Neuronal stem cell (in vitro differentiated cells): Measurements from ENCODE around the gene KCNQ1.

Source experiments
- DNase-seq: peaks from one replicate; pipeline ENCODE4 v3.0.0-alpha.2; 2013; ENCODE audit warnings: low spot score
- H2AFZ ChIP-seq: one replicate; pipeline ENCODE4 v1.6.1; 2013; ENCODE audit warnings: mild to moderate bottlenecking, low read length, inconsistent platforms
- H2AK5ac ChIP-seq: 2 replicates; pipeline ENCODE4 v1.6.1; 2013; ENCODE audit warnings: low read depth, mild to moderate bottlenecking, inconsistent platforms, low read length, moderate library complexity, mixed read lengths
- H2BK120ac ChIP-seq: 2 replicates; pipeline ENCODE4 v1.6.1; 2013; ENCODE audit warnings: low read depth, mild to moderate bottlenecking, inconsistent platforms, low read length, moderate library complexity, mixed read lengths
- H2BK12ac ChIP-seq: one replicate; pipeline ENCODE4 v1.6.1; 2013; ENCODE audit warnings: low read length, inconsistent platforms
- H2BK15ac ChIP-seq: 2 replicates; pipeline ENCODE4 v1.6.1; 2013; ENCODE audit warnings: mild to moderate bottlenecking, low read length, inconsistent platforms, mixed read lengths
- H2BK5ac ChIP-seq: one replicate; pipeline ENCODE4 v1.6.1; 2013; ENCODE audit warnings: inconsistent platforms, mild to moderate bottlenecking, low read length, moderate library complexity
- H3K14ac ChIP-seq: one replicate; pipeline ENCODE4 v1.6.1; 2013; ENCODE audit warnings: low read length, inconsistent platforms
- H3K18ac ChIP-seq: 2 replicates; pipeline ENCODE4 v1.6.1; 2013; ENCODE audit warnings: low read length, inconsistent platforms
- H3K23ac ChIP-seq: 2 replicates; pipeline ENCODE4 v1.6.1; 2013; ENCODE audit warnings: low read depth, mild to moderate bottlenecking, mixed read lengths, low read length, inconsistent platforms; ENCODE audit not compliant: poor library complexity
- H3K27ac ChIP-seq: replicated peaks from 3 replicates; pipeline ENCODE4 v1.5.1; 2013; ENCODE audit warnings: low read length, inconsistent platforms
- H3K27me3 ChIP-seq, 3 experiments: 2 replicates each; pipeline ENCODE4 v1.6.1; 2013; ENCODE audit warnings: low read length in 3 of 3, mild to moderate bottlenecking in 2 of 3, inconsistent platforms in 1 of 3, low read depth in 1 of 3, mixed read lengths in 1 of 3, moderate library complexity in 1 of 3; ENCODE audit not compliant: control insufficient read depth in 3 of 3, insufficient read depth in 3 of 3
- H3K36me3 ChIP-seq, 2 donors: replicated peaks in 1 of 2; 2 replicates each; pipeline ENCODE4 v1.6.1; 2013; ENCODE audit warnings: low read length in 2 of 2; ENCODE audit not compliant: control insufficient read depth in 2 of 2, insufficient read depth in 2 of 2
- H3K4ac ChIP-seq: 2 replicates; pipeline ENCODE4 v1.6.1; 2013; ENCODE audit warnings: inconsistent platforms, mild to moderate bottlenecking, low read length, moderate library complexity
- H3K4me1 ChIP-seq, 2 donors: 1 replicate in 1 of 2; 2 replicates in 1 of 2; pipeline ENCODE4 v1.6.1; 2013; ENCODE audit warnings: low read length in 2 of 2, low read depth in 1 of 2; ENCODE audit not compliant: control insufficient read depth in 2 of 2, insufficient read depth in 1 of 2
- H3K4me2 ChIP-seq: one replicate; pipeline ENCODE4 v1.6.1; 2013; ENCODE audit warnings: mild to moderate bottlenecking, low read length, inconsistent platforms; ENCODE audit not compliant: insufficient read depth, poor library complexity, severe bottlenecking
- H3K4me3 ChIP-seq, 2 donors: 2 replicates each; pipeline ENCODE4 v1.5.1; 2013; ENCODE audit warnings: low read length in 2 of 2, mild to moderate bottlenecking in 2 of 2, inconsistent platforms in 1 of 2, moderate library complexity in 1 of 2
- H3K79me1 ChIP-seq: one replicate; pipeline ENCODE4 v1.6.1; 2013; ENCODE audit warnings: low read depth, mild to moderate bottlenecking, inconsistent platforms, low read length, moderate library complexity
- H3K9ac ChIP-seq: one replicate; pipeline ENCODE4 v1.6.1; 2013; ENCODE audit warnings: mild to moderate bottlenecking, low read depth, low read length, inconsistent platforms; ENCODE audit not compliant: poor library complexity
- H3K9me3 ChIP-seq, 2 donors: replicated peaks in 1 of 2; 2 replicates each; pipeline versions ENCODE3 to v1.6.1; 2013; ENCODE audit warnings: low read length in 2 of 2, mild to moderate bottlenecking in 2 of 2, inconsistent platforms in 1 of 2, low read depth in 1 of 2, mixed read lengths in 1 of 2, moderate library complexity in 1 of 2; ENCODE audit not compliant: control insufficient read depth in 2 of 2, insufficient read depth in 1 of 2
- H4K8ac ChIP-seq: one replicate; pipeline ENCODE4 v1.6.1; 2013; ENCODE audit warnings: low read depth, mild to moderate bottlenecking, inconsistent platforms, low read length, moderate library complexity
- H4K91ac ChIP-seq: one replicate; pipeline ENCODE4 v1.6.1; 2013; ENCODE audit warnings: low read length, low read depth, mild to moderate bottlenecking, inconsistent platforms; ENCODE audit not compliant: poor library complexity
- WGBS, 2 donors: extraction: QIAGEN DNeasy Blood & Tissue Kit; methylation state at CpG; one replicate each; pipeline ENCODE4 v1.1.7; 2013; ENCODE audit warnings: missing lambda C conversion rate in 2 of 2, mixed read lengths in 1 of 2; ENCODE audit not compliant: insufficient read length in 2 of 2, insufficient replicate concordance in 1 of 2; ENCODE audit errors: extremely low coverage in 2 of 2; 5-methylcytosine and 5-hydroxymethylcytosine counted together

Gene KCNQ1

DNA sequence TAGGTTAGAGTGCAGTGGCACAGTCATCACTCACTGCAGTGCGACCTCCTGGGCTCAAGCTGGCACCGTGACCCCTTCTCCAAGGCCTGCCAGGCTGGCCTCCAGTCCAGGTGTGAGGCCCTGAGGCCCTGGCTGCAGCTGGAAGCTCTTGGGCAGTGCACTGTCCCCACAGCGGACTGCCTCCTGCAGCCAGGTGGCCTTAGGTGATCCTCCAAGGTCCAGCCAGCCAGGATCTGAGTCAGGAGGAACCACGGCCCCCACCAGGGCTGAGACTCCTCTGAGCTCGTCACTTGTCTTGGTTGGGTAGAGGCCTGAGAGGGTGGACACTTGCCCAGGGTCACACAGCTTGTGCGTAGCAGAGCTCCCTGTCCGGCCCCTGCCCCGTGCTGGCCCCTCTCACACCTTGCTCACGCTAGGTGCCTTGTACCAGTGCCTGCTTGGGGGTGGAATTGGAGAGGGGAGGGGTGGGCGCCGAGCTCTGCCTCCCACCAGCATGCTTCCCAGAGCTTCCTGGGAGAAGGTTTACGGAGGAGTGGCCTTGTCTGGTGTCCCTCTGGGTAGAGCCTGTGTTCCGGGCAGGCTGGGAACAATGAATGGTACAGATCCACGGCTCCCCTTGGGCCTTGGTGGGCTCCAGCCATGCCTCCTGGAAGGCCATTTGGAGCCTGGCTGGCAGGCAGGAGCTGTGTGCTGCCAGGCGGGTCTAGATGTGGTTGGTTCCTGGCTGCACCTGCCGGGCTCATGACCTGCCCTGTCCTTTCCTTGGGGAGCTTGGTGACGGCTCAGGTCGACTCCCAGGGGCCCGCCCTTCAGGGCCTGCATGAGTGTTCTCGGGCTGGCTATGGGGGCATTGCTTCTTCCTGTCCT lies 20.6 kb downstream of the KCNQ1 start:
- DNase-seq, result no peak
- Histone ChIP-seq H2AFZ (no peak overlapping the region), H3K14ac (peak overlapping the region; percentile 44), H2AK5ac (peak overlapping the region; percentile 4), H2BK120ac (no peak overlapping the region), H3K23ac (peak overlapping the region; percentile 40), H3K4me3 (no peak overlapping the region), H3K27ac (no peak overlapping the region), H3K36me3 (no peaks in the 10 kb centered on the region), H2BK12ac (no peak overlapping the region), H3K4ac (no peak overlapping the region), H3K9me3 (no peaks in the 10 kb centered on the region), H2BK5ac (peak overlapping the region; percentile 75), H2BK15ac (no peak overlapping the region), H3K9ac (no peak overlapping the region), H4K91ac (no peak overlapping the region), H3K79me1 (no peaks in the 10 kb centered on the region), H4K8ac (no peak overlapping the region), H3K27me3 (peaks cover 0 to 27% (median 0%) of the 10 kb centered on the region in 3 experiments), H3K4me1 (no peaks in the 10 kb centered on the region), H3K4me2 (no peak overlapping the region), H3K18ac (peak overlapping the region; percentile 29)
- WGBS, 2 donors, result no CpG with 5 or more reads among the region's 20 CpGs

DNA sequence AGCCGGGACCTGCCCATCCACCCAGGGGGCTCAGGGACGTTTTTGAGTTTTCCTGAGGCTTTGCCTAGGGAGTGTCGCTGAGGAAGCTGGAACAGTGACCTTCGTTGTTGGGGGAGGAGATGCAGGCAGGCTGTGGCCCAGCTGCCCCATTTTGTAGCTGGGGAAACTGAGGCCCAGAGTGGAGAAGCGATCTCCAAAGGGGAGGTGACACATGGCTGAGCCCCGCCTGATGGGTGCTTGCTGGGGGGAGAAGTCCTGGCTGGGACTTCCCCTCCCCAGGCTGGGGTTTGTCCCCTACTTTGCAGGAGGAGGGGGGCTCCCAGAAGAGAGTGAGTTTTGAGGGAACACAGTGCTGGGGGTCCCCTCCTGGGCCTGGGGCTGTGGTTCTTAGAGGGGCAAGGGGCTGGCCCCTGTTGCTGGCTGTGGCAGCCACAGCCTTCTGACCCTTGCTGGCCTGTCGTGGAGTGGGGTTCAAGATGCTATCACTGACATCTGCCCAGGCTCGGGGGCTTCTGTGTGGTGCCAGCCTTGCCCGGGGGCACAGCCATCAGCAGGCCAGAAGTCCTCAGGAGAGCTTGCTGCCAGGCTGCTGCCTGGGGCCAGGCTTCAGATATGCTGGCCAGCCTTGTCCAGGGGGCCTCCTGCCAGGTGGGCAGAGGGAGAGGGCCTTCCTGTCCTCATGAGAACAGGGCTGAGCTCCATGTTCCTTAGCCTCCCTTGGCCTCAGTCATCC lies 21.4 kb downstream of the KCNQ1 start:
- Histone ChIP-seq H2BK120ac (no peak overlapping the region), H3K36me3 (no peaks in the 10 kb centered on the region), H2BK15ac (no peak overlapping the region), H3K4me1 (no peaks in the 10 kb centered on the region), H2AFZ (no peak overlapping the region), H4K91ac (no peak overlapping the region), H3K27me3 (peaks cover 0 to 21% (median 0%) of the 10 kb centered on the region in 3 experiments), H3K18ac (peak overlapping the region; percentile 33), H3K4ac (no peak overlapping the region), H2BK5ac (peak overlapping the region; percentile 75), H3K4me2 (no peak overlapping the region), H3K9ac (no peak overlapping the region), H3K14ac (peak overlapping the region; percentile 44), H2BK12ac (peak overlapping the region; percentile 41), H3K79me1 (no peaks in the 10 kb centered on the region), H4K8ac (no peak overlapping the region), H3K9me3 (no peaks in the 10 kb centered on the region), H3K23ac (no peak overlapping the region), H3K4me3 (no peak overlapping the region), H3K27ac (no peak overlapping the region), H2AK5ac (peak overlapping the region; percentile 95)
- DNase-seq, result no peak
- WGBS, 2 donors, result no CpG with 5 or more reads among the region's 9 CpGs

DNA sequence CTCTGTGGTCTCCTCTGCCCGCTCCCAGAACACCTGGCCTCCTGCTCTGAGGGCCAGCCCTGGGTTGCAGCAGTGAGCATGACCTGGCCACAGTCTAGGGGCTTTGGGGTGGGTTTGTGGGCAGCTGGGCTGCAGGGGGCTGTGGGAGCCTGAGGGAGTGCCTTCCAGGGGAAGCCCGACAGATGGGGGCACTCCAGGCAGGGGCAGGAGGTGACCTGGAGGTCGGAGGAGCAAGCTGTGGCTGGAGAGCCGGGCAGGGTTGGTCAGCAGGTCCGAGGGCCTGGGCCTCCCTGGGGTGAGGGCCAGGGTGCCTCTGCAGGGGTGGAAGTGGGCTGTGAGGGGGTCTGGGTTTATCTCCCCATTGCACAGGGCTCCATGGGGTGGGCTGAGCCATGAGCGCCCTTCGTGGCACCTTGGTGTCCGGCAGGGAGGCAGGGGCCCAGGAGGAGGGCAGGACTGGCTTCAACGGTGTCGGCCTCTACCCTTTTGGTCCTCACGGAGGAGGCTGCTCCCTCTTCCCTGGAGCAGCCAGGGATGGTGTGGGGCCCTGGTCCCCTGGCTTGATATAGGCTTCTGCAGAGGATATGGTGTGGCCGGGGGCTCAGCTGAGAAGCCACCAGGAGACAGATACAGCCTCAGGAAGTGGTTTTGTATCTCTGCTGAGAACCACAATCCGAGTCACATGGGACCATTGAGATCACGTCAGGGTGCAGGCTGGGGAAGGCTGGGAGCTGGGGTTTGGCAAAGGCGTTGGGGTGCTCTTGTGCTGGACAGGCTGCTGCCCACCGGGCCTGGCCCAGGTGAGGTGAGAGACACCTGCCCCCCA lies 22.3 kb downstream of the KCNQ1 start:
- peaks cover 0 to 5% of the 10 kb centered on the region in 2 donors for H3K9me3 ChIP-seq
- H3K23ac ChIP-seq, result peak overlapping the region; percentile 65
- H3K27ac ChIP-seq, result no peak overlapping the region
- H3K36me3 ChIP-seq, result peaks cover 0 to 2% of the 10 kb centered on the region in 2 donors
- H2BK120ac ChIP-seq, result no peak overlapping the region
- no peak overlapping the region for H2BK15ac ChIP-seq
- H2AFZ ChIP-seq, result no peak overlapping the region
- no peak overlapping the region for H3K4ac ChIP-seq
- H2BK5ac ChIP-seq, result peak overlapping the region; percentile 13
- H3K9ac ChIP-seq, result no peak overlapping the region
- H3K14ac ChIP-seq, result peak overlapping the region; percentile 71
- H3K27me3 ChIP-seq, result peaks cover 0 to 13% (median 2%) of the 10 kb centered on the region in 3 experiments
- H3K4me3 ChIP-seq, result peak overlapping the region in 1 of 2 donors; percentile 16
- H4K91ac ChIP-seq, result no peak overlapping the region
- peak overlapping the region; percentile 87 for H3K18ac ChIP-seq
- H3K79me1 ChIP-seq, result no peaks in the 10 kb centered on the region
- no peaks in the 10 kb centered on the region for H3K4me1 ChIP-seq
- H4K8ac ChIP-seq, result peak overlapping the region; percentile 82
- DNase-seq, result no peak
- peak overlapping the region; percentile 99 for H2AK5ac ChIP-seq
- no CpG with 5 or more reads among the region's 16 CpGs for WGBS, 2 donors
- peak overlapping the region; percentile 73 for H2BK12ac ChIP-seq
- H3K4me2 ChIP-seq, result no peak overlapping the region
